Measurements from ENCODE around the gene PCK2.

Gene PCK2

DNA sequence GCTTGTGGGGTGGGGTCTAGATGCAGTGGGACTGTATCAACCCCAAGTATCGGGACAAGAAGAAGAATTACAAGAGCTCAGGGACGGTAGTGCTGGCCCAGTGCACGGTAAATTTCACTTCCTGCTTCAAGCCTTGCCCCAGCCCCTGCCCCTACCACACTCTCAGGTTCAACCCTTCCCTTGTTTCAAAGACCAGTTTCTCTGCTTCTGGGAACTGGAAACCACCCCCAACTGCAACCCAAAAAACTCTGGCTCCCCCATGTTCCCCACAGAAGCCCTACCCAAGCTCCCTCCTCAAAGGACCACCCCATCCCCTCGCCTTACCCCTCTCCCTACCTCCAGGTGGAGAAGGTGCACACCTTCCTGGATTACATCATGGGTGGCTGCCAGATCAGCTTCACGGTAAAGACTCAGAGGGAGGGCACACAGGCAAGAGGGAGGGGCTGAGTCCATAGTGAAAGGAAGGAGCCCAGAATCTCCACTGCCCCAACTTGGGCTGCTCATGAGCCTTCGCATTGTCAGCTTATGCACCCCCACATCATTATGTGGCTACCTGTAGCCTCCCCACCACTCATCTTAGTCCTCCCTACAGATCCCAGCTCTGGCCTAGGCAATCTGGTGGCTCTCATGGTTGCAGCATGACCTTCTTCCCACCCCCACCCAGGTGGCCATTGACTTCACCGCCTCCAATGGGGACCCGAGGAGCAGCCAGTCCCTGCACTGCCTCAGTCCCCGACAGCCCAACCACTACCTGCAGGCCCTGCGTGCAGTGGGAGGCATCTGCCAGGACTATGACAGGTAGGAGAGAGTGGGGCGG lies 18.4 kb upstream of the PCK2 start:
- no peak for DNase-seq (ENCODE audit: low read depth, low spot score)

DNA sequence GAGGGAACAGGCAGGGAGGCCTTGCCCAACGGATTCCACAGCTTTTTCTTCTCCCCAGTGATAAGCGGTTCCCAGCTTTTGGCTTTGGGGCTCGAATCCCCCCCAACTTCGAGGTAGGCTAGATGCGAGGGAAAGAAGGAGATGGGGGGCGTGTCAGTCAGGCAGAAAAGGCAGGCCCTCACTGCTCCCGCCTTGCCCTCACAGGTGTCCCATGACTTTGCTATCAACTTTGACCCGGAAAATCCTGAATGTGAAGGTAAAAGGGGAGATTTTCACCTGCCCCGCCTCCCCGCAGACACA lies 17.9 kb upstream of the PCK2 start:
- no peak for DNase-seq (ENCODE audit: low read depth, low spot score)

DNA sequence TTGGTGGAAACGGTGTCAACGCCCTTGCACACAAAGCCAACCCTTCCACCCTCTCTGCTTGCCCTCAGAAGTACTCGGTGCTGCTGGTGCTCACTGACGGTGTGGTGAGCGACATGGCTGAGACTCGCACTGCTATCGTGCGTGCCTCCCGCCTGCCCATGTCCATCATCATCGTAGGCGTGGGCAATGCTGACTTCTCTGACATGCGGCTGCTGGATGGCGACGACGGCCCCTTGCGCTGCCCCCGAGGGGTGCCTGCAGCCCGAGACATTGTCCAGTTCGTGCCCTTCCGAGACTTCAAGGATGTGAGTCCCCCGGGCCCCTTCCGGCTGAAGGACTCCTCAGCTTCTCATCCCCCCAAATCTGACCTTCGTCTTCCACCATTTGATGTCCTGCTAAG lies 17.0 kb upstream of the PCK2 start:
- no peak for DNase-seq (ENCODE audit: low read depth, low spot score)

DNA sequence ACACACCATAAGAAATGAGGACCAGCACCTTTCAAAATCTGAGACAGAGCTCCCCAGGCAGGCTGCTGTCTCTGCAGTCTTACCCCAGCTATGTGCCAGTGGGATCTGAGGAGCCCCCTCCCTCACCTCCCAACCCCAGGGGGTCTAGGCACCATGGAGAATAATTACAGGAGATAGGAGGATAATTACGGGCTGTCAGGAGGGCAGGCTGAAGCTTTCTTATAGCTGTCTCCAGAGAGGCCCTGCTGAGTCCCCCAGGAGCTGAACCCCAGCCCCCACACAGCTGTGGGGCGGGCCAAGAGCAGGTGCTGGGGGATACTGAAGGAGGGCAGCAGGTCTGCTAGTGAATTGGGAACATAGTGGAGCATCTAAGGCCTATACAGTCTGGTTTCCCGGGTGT lies 16.0 kb upstream of the PCK2 start:
- no peak for DNase-seq (ENCODE audit: low read depth, low spot score)

DNA sequence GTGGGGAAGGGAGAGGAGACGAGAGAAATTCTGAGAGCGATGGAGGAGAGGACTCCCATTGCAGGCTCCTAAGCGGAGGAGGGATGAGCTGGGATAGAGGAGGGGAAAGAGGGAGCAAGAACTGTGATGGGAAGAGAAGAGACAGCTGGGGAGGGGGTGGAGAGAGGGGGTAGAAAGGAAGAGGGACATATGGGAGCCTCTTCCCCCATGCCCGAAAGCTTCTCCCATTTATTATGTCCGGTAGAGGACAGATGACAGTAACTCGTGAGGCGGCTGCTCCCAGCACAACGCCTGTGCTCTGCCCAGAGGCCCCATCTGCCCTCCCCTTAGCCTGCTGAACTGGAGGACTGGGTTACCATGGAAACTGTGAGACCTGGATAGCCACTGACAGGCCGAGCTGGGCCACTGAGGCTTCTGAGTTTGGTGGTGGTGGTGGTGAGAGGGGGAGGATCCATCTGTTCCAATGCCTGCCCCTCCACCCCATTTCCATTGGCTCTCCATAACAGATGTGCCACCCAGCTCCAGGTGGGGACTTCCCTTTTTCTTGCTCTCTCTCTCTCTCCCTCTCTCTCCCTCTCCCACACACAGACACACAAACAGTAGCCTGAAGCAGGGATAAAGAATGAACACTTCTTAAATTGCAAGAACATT lies 14.5 kb upstream of the PCK2 start:
- DNase-seq (ENCODE audit: low read depth, low spot score) = no peak

DNA sequence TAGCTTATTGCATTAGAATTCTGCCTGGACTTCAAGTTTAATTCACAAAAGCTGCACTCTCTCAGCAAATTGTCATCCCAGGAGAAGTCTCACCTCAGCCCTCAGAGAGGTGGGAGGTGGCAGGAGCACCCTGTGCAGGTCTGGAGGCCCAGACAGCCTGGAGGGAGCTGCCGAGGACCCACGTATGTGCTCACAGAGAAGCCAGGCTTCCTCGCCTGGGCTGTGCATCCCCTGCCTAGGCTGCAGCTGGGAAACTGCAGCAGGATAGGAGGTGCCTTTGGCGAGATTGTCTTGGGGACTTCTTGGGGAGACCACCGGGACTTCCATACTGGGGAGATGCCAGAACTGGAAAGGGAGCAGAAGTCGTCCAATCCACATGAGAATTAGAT lies 14.0 kb upstream of the PCK2 start:
- no peak for DNase-seq (ENCODE audit: low read depth, low spot score)

DNA sequence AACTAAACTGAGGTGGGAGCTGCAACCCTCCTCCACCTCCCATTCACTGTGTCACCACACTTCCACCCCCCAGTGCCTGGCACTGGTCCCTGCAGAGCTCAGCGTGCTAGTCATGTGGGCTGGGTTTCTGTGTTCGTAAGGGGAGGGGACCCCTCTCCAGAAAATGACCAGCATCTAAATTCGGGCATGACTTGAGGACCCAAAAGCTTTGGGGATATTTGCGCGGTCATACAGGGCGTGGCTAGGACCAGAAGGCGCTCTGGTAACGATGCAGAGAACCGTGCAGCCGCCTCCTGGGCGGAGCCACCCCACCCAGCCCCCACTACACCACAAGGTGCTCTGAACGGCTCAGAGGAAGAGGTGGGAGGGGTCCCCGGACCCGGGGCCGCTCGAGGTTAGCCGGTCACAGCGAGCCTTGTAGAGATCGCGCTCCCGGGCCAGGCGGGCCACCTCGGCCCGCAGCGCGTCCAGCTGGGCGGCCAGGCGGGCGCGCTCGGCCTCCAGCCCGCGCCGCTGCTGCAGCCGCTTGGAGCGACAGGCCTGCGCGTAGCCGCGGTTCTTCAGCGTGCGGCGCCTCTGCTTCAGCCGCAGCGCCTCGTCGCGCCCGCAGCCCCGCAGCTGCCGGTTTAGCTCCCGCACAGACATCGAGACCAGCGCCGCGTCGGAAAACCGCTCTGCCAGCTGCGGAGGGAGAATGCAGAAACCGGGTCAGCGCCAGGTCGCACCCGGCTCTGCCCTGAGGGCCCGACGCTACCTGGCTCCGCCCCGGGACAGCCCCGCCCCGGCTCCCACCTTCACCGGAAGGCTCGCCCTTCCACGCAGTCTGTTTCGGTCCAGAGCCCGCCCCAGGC lies 13.0 kb upstream of the PCK2 start:
- no peak for DNase-seq (ENCODE audit: low read depth, low spot score)

DNA sequence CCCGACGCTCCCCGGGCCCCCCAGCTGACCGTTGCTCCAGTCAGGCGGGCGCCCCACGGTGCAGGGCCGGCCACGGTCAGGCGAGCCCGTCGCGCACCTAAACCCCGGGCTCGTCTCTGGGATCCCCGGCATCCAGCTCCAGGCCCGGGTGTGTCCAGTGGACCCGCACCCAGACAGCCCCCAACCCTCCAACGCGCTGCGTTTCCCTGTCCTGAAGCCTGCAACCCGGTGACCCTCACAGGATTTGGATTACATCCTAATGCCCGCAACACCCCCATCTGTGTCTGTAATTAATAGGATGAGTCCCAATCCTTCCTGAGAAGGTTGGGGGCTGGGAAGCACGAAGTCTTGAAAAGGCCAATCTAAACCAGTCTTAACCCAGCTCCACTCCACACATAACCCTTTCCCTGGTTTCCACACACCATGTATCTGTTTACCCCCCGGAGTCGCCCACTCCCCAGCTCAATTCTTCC lies 12.3 kb upstream of the PCK2 start:
- no peak for DNase-seq (ENCODE audit: low read depth, low spot score)

DNA sequence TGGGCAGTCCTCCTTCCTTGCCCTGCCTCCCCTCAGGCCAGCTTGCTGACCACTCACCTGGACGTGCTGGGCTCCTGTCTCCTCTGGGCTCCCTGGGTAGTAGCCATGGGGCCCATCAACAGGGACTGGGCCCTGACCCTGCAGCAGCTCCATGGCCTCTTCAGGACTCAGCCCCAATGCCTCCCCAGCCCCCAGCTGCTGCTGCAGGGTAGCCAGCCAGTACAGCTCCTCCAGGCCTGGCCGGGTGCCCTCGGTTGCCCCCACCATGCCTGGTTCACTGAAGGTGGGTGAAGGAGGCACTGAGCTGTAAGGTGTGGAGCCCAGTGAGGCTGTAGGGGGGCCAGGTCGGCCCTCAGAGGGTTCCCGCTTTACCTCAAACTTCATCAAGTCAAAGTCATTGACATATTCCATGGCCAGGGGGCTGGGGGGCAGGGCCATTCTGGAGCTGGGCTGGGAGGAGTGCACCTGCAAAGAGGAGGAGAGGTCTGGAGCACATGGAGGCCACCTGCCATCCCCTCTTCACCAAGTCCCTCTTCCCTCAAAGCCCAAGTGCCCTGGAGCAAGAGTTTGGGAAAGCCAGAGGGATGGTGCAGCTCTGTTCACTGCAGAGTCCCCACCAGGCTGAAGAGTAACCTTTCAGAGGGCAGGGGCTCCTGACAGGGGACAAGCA lies 11.6 kb upstream of the PCK2 start:
- no peak for DNase-seq (ENCODE audit: low read depth, low spot score)

DNA sequence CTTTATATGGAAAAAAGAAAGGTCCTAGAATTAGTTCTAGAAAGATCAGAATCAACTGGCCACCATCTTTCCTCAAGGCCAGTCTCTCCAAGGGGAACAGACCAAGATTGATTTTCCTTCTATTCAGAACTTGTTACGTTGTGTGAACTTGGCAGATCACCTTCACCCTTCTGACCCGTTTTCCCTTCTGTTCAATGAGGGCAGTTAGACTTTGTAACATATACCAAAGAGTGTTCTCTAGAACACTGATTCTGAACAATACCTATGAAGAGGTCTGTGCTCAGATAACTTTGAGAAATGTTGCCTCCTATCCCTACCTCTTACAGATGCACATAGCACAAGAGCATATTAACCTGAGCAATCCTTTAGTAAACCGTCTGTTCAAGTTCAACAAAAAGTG lies 10.6 kb upstream of the PCK2 start:
- no peak for DNase-seq (ENCODE audit: low read depth, low spot score)

DNA sequence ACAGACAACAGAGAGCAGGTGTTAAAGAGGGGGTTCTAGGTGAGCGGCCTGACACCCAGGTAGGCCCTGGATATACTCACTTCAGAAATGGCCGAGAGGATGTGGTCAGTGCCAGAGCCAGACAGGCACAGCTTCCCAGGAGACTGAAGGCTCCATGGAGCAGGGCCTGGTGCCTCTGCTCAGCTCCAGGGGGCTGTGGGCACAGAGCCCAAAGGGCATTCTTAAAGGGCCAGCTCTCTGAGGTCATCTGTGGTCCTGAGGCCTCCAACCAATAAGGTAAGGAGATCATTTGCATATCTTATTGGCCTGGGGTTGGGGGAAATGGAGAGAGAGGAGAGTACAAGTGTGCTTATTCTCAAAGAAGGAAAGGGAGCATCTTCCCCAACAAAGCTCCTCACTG lies 9.7 kb upstream of the PCK2 start:
- DNase-seq (ENCODE audit: low read depth, low spot score) = no peak

DNA sequence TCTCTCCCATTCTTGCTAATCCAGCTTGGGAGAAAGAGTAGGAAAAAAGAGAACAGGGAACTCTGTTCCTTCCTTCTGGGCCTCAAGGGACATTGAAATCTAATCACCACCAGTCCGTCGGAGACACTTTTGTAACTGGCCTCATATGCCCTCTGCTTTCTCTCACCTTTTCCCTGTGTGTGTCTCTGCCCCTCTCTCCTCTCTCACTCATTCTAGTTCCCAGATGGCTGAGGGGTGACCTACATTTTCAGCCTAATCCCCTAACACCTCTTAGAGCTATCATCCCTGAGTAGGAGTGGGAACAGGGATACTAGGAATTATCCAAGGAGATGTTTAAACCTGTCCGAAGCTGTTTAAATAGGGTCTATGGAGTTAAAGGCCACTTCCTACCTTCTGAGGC lies 8.9 kb upstream of the PCK2 start:
- DNase-seq (ENCODE audit: low read depth, low spot score) = no peak

DNA sequence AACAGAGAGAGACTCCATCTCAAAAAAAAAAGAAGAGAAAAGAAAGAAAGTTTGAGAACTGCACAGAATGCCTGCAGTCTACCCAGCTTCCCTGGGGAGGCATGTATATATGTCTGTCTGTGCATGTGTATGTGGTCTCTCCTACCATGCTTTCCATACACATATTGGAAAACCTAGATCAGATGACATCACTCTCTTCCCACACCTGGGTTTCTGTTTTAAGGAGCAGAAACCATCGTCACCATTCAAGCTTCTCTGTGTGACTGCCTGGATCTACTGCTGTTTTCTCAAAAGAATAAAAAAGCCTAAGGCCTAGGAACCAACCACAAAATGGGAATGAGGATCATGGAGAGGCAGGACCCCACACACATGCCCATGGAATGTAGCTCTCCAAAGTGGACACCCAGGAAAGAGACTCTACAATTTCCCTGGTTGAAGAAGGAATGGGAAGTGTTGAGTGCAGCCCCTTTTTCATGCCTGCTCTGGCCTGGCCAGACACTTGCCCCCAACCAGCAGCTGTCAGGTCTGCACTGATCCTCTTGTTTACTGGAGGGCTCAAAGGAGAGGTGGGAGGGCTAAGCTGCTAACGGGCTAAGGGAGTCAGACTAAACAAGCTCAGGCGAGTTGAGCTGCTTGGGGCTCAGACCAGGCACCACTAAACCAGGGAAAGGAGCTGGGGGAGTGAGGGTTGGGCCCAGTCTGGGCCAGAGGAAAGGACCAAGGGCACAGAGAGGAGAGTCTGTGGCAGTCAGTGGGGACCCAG lies 7.7 kb upstream of the PCK2 start:
- DNase-seq (ENCODE audit: low read depth, low spot score) = no peak

DNA sequence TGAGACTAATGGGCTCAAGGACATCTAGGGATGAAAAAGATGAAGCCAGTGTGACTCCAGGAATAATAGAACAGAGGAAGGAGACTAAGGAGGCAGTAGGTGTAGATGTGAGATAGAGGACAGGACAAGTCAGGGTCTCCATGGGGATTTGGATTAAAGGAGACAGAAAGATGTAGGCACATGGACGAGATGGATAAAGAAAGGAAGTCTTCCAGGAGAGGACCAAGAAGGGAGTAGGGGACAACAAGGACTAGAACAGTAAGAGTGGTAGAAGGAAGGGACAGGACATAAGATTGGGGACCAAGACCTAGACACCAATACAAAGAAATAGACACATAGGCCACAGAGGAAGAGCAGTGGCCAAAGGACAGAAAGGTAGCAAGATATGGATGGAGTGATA lies 7.1 kb upstream of the PCK2 start:
- DNase-seq (ENCODE audit: low read depth, low spot score) = no peak

DNA sequence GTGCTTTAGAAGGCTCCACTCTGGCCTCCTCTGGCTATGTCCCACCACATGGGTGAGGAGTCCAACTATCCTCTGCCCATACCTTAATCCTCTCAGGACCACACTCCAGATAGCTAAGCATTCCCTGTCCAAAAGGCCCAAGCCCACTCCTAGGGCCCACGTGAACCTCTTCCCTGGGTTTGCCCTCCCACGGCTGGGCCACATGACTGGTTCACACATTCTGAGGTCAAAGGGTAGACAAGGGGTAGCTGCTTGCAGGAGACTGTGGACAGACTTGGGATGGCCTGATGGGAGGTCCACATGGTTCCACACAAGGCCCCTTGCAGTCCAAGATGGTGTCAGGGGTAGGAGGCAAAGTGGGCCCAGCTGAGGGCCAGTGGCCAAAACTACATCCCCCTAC lies 6.0 kb upstream of the PCK2 start:
- no peak for DNase-seq (ENCODE audit: low read depth, low spot score)

DNA sequence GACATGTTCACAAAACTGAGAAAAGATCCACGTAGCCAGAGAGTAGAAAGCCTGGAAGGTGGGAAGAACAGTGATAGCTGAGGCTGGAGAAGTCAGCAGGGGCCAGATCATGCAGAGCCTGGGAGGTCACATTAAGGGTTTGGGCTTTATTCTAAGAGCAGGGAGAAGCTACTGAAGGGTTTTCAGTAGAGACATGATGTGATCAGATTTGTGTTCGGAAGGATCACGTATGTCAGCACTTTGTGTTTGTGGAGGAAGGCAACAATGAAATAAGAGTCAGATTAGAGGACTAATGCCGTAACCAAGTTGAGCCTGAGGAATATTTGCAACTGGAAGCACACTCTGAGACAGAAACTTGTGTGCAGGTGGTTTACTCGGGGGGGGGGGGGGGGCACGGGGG lies 4.2 kb upstream of the PCK2 start:
- no peak for DNase-seq (ENCODE audit: low read depth, low spot score)

DNA sequence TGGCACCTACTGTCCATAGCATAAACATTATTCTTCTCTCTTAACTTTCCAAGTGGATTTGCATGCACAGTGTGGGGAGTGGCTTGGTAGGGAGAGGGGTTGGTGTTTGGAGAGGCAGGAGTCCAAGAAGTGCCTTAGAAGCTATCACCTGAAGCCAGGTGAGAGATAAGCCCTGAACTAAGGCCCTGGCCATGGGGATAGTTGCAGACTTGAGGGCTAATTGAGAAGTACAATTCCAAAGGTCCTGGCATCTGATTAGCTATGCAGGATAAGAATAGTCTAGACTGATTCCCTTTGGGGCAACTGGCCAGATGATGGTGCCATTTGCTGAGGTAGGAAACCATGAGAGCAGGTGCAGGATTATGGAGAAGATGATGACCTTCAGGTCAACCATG lies 2.0 kb upstream of the PCK2 start:
- DNase-seq (ENCODE audit: low read depth, low spot score) = no peak

DNA sequence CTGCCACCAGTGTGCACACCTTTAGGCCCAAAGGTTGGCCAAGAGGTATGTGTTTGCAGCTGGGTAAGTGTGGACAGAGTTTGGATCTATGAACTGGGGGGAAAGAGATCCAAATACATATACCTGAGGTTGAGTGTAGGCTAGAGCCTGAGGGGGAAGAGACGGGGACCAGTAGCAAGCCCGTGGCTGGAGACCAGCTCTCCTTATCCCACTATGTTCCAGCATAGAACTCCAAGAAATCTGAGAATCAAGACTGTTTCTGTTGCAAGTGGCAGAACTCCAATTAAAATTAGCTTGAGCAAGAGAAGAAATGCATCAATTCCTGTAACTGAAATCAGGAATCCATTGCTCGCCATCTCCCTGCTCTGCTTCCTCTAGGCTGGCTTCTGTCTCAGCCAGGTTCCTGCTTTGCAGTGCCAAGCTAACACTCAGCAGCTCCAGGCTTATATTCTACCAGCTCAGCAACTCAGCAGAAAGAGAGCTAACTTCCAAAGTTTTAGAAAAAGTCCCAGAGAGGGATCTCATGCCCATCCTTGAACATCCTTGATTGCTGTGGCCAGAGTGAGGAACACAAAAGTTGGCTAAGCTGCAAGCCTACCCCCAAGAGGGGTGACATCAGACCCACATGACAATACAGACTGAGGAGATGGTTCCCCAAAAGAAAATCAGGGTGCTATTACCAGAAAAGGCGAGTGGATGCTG lies 1.5 kb upstream of the PCK2 start:
- no peak for DNase-seq (ENCODE audit: low read depth, low spot score)

DNA sequence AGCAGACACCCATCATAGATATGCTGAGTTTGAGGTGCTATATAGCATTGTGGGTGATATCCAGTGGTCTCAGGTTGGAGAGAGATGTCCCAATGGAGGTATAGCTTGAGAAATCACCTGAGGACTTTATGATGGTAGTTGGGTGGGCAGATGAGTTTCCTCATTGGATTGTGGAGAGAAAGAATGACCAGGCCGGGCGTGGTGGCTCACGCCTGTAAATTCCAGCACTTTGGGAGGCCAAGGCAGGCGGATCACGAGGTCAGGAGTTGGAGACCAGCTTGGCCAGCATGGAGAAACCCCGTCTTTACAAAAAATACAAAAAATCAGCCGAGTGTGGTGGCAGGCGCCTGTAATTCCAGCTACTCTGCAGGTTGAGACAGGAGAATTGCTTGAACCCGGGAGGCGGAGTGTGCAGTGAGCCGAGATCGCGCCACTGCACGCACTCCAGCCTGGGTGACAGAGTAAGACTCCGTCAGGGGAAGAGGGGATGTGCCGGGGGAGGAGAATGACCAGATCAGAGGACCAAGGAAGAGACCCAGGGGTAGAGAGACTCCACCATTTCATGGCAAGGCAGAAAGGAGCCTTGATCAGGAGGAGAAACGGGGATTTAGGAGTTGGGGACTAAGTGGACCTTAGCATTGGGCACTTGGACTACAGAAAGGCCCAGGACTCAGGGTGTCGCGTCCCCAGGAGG lies 757 bp upstream of the PCK2 start:
- DNase-seq (ENCODE audit: low read depth, low spot score) = no peak

DNA sequence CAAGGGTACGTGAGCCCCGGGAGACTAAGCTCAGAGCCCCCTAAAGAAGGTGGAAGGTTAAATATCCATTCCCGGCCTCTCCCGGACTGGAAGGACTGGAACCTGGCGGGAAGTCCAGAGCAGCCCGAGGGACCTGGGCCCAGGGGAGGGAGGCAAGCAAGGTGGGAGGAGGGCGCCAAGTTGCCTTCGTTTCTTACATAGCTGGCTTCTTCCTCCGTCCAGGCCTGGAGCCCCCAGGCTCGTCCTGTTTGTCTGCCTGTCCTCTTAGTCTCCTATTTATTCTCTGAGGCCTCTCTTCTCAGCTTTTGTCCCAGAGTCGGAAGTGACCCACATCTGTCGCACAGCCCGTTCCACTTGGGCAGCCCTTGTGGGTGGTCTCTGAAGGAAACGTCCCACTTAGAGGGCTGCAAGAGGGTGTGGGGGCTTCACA lies 745 bp downstream of the PCK2 start:
- no peak for DNase-seq (ENCODE audit: low read depth, low spot score)

Data from brain pericyte (primary cell).